ENCODE data around the gene CHD9. TPM values are rescaled to one million over a fixed set of nuclear protein-coding genes. Genes with fewer than 3 reads are reported as not detected.
A peak's percentile ranks its signal among the peaks of the same experiment; 100 is the strongest.

CHD9 gene
- total RNA-seq, 1 experiment from 2014 or later, result 25.4 TPM

DNA sequence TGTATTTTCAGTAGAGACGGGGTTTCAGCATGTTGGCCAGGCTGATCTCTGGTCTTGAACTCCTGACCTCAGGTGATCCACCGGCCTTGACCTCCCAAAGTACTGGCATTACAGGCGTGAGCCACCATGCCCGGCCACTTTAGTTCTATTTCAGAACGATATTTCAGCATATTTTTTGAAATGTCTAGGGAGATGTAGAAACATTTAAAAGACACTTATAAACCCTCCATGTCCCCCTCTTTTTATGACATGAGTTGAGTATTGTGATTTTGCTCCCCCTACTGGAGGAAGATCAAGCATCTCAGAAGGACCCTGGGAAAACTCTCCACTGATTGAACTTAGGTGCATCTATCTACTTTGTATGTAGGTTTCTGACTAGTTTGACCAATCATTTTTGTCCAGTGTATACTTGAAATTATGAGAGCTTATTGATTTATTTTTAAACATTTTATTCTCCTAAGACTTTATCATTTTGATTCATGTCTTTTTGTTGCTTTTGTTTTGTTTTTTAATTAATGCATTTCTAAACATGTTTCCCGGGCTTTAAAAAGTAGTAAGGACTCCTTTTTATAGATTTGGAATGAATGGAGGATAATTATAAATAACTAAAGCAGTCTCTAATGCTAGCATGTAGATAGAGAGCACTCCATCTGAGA, 105.1 kb downstream of the CHD9 start:
- intact Hi-C loops (cut with micrococcal nuclease; ENCODE audit: unreplicated experiment), result no loop called here
- 0 out of 2 replicates have a peak, but pooled peaks have one; percentile 63 for ATAC-seq
- ChIA-PET CTCF (no interaction called here), POLR2A (no interaction called here)
- H3K9me3 ChIP-seq (ENCODE audit: control insufficient read depth, insufficient read depth, low read depth, low read length), result no peaks in the 10 kb centered on the region
- no TSS peak for BruUV-seq (replicated peaks)
- no peak for TF ChIP-seq TCF7L2 (IDR thresholded peaks at IDR 0.05; ENCODE audit: low read depth, low read length)
- TF ChIP-seq SIN3A (IDR thresholded peaks at IDR 0.05; ENCODE audit: borderline replicate concordance, insufficient read depth, low read depth, low read length), result no peak
- no peak for TF ChIP-seq POLR2AphosphoS5 (IDR thresholded peaks at IDR 0.05; ENCODE audit: low read depth, low read length)
- TF ChIP-seq, protein P1, sequence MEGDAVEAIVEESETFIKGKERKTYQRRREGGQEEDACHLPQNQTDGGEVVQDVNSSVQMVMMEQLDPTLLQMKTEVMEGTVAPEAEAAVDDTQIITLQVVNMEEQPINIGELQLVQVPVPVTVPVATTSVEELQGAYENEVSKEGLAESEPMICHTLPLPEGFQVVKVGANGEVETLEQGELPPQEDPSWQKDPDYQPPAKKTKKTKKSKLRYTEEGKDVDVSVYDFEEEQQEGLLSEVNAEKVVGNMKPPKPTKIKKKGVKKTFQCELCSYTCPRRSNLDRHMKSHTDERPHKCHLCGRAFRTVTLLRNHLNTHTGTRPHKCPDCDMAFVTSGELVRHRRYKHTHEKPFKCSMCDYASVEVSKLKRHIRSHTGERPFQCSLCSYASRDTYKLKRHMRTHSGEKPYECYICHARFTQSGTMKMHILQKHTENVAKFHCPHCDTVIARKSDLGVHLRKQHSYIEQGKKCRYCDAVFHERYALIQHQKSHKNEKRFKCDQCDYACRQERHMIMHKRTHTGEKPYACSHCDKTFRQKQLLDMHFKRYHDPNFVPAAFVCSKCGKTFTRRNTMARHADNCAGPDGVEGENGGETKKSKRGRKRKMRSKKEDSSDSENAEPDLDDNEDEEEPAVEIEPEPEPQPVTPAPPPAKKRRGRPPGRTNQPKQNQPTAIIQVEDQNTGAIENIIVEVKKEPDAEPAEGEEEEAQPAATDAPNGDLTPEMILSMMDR (IDR thresholded peaks at IDR 0.05), result peak; percentile 72
- H3K27me3 ChIP-seq (ENCODE audit: control insufficient read depth, insufficient read depth, low read length), result no peaks in the 10 kb centered on the region
- H3K4me3 ChIP-seq (ENCODE audit: low read depth in 2 of 2, low read length in 2 of 2), result no peak overlapping the region
- H3K27ac ChIP-seq (ENCODE audit: low read length), result no peak overlapping the region
- DNase-seq (ENCODE audit: low read depth, low spot score), result peak; percentile 7
- in situ Hi-C loops (cut with HindIII; ENCODE audit: low pct_unique_long_range_greater_than_20kb, low sequenced_read_pairs), result no loop called here
- peaks cover 2% of the 10 kb centered on the region for H3K36me3 ChIP-seq (ENCODE audit: control insufficient read depth, insufficient read depth, low read length)
- no peaks in the 10 kb centered on the region for H3K4me1 ChIP-seq (ENCODE audit: control insufficient read depth, insufficient read depth, low read length)

DNA sequence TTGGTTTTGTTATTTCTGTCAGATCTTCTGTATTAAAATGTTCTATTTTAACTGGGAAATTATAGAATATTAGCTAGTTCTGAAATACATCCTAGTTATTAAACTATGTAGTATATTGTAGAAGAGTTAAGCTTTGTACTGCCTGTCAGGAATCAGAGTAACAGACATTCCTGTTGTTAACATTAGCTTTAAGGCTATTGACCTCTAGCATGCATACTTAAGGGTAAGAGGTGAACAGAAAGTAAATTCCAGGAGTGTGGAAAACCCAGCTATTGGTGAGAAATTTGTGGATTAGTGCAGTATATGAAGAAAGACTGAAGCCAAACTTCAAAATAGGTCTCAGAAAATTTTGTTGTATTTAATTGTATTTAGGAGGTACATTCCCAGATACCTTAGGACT, 111.3 kb downstream of the CHD9 start:
- Histone ChIP-seq H3K4me3 (ENCODE audit: low read depth in 2 of 2, low read length in 2 of 2) (no peak overlapping the region), H3K27me3 (ENCODE audit: control insufficient read depth, insufficient read depth, low read length) (no peaks in the 10 kb centered on the region), H3K4me1 (ENCODE audit: control insufficient read depth, insufficient read depth, low read length) (no peaks in the 10 kb centered on the region), H3K9me3 (ENCODE audit: control insufficient read depth, insufficient read depth, low read depth, low read length) (no peaks in the 10 kb centered on the region), H3K27ac (ENCODE audit: low read length) (no peak overlapping the region), H3K36me3 (ENCODE audit: control insufficient read depth, insufficient read depth, low read length) (no peaks in the 10 kb centered on the region; the same call in 1 of the 2 replicates)
- in situ Hi-C loops (cut with HindIII; ENCODE audit: low pct_unique_long_range_greater_than_20kb, low sequenced_read_pairs), result no loop called here
- POLR2A ChIA-PET, result no interaction called here
- DNase-seq (ENCODE audit: low read depth, low spot score) (no peak), ATAC-seq (no peak)
- no TSS peak for BruUV-seq (replicated peaks)
- CTCF ChIA-PET, result no interaction called here
- intact Hi-C loops (cut with micrococcal nuclease; ENCODE audit: unreplicated experiment), result no loop called here
- TF ChIP-seq, protein P1 (IDR thresholded peaks at IDR 0.05), result no peak
- TF ChIP-seq TCF7L2 (IDR thresholded peaks at IDR 0.05; ENCODE audit: low read depth, low read length) (no peak), SIN3A (IDR thresholded peaks at IDR 0.05; ENCODE audit: borderline replicate concordance, insufficient read depth, low read depth, low read length) (no peak), POLR2AphosphoS5 (IDR thresholded peaks at IDR 0.05; ENCODE audit: low read depth, low read length) (no peak)
- TF ChIP-seq, protein P2, sequence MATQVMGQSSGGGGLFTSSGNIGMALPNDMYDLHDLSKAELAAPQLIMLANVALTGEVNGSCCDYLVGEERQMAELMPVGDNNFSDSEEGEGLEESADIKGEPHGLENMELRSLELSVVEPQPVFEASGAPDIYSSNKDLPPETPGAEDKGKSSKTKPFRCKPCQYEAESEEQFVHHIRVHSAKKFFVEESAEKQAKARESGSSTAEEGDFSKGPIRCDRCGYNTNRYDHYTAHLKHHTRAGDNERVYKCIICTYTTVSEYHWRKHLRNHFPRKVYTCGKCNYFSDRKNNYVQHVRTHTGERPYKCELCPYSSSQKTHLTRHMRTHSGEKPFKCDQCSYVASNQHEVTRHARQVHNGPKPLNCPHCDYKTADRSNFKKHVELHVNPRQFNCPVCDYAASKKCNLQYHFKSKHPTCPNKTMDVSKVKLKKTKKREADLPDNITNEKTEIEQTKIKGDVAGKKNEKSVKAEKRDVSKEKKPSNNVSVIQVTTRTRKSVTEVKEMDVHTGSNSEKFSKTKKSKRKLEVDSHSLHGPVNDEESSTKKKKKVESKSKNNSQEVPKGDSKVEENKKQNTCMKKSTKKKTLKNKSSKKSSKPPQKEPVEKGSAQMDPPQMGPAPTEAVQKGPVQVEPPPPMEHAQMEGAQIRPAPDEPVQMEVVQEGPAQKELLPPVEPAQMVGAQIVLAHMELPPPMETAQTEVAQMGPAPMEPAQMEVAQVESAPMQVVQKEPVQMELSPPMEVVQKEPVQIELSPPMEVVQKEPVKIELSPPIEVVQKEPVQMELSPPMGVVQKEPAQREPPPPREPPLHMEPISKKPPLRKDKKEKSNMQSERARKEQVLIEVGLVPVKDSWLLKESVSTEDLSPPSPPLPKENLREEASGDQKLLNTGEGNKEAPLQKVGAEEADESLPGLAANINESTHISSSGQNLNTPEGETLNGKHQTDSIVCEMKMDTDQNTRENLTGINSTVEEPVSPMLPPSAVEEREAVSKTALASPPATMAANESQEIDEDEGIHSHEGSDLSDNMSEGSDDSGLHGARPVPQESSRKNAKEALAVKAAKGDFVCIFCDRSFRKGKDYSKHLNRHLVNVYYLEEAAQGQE (IDR thresholded peaks at IDR 0.05; ENCODE audit: insufficient read depth in 1 of 2, low read depth in 2 of 2, low read length in 1 of 2), result no peak
